GM21367 (cell line): ENCODE results near the gene TBL1XR1.

ENCODE experiments used
- ATAC-seq: cut with Tn5 transposase; IDR thresholded peaks from one replicate; pipeline ENCODE4 v1.9.1; 2021; ENCODE audit not compliant: unreplicated experiment

TBL1XR1 gene

GRCh38 chr3:177197041-177197726 is at the start of gene TBL1XR1:
TSS of gene TBL1XR1 (minus strand) at chr3:177197482. CDS start at chr3:177064977, 132,505 bp downstream.
- peak; percentile 31 for ATAC-seq

GRCh38 chr3:177245250-177245649 is 48.0 kb upstream of the TBL1XR1 start:
- ATAC-seq, result no peak

DNA sequence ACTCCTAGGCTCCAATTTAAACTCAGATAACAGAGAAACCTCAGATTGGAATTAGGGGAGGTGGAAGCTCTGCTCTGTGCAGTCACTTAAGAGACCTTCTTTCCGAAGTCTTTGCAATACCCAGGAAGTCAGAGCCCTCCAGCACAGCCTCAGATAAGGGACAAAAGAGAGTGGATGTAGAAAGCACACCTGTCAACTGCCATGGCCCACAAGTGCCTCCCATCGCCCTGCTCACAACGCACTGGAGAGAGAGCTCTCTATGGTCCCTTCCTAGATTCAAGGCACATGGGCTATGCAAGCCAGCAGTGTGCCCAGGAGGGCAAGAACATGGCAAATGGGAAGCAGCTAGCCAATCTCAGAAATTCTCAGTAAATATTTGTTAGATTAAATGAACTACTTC is 47.3 kb upstream of the TBL1XR1 start:
- ATAC-seq, result no peak

DNA sequence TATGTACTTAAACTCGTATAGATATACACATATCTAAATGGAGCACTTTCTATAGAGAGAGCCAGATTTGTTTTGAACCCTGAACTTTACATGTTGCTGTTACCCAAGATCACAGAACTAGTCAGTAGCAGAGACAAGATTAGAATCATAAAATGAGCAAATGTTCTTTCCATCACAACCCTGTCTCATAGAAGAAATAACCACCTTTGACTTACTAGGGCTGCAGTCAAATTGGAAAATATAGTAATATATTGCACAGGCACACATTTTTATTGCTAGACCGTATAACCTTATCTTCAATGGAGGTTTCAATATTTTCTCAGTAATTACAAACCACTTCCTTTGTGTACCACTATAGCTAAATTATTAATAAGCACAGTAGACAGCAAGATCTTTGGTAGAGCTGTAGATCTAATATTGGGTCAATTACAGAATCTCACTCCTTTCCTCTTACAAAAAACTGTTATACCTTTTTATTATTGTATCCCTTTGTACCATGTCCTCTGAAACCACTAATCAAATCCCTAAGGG is 41.5 kb upstream of the TBL1XR1 start:
- no peak for ATAC-seq

GRCh38 chr3:177237206-177237605 is 39.9 kb upstream of the TBL1XR1 start:
- no peak for ATAC-seq

- ATAC-seq, result no peak
Observed at GRCh38 chr3:177236704-177237103, 39.4 kb upstream of the TBL1XR1 start.

DNA sequence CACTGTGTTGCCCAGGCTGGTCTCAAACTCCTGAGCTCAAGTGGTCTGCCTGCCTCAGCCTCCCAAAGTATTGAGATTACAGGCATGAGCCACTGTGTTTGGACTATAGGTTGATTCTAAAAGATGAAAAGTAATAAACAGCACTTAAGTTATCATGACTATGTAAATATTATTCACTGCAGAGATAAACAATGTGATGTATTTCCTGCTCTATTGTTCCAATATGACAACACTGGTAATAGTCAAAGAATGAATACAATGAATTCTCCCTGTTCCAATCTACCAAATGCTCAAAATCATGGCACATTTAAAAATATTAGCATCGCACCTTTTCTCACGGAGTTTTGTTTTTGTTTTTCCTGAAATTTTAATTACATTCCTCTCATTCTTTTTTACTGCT is 36.8 kb upstream of the TBL1XR1 start:
- ATAC-seq, result no peak

DNA sequence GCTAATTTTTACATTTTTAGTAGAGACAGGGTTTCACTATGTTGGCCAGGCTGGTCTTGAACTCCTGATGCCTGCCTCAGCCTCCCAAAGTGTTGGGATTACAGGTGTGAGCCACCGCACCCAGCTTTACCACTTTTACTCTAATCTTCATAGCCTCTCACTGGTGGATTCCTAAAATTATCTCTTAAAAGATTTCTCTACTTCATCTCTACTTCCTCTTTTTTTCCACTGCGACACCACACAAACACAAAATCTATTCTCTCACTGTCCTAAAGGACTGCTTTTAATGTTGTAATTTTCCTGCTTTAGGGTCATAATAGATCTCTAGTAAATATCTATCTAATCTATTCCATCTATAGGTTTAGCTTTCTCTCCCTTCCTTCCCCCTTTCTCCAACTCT is 34.0 kb upstream of the TBL1XR1 start:
- no peak for ATAC-seq

- ATAC-seq, result no peak
Observed at GRCh38 chr3:177230641-177231040, 33.4 kb upstream of the TBL1XR1 start.

DNA sequence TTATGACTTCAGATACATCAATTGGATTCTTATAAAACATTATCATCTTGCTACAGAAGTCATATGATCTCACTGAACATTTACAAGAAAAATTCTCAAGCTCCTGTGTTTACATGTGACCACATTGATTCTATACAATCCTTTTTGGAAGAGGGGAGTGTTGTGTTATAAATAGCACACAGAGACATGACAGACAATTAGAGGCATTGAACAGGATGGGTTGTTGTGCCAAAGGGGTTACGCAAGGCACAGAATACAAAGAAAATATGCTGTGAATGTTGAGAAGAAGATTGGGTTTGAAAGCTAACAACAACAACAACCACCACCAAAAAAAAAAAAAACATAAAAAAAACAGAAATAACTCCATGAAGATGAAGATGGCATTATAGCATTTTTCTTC is 32.5 kb upstream of the TBL1XR1 start:
- no peak for ATAC-seq

DNA sequence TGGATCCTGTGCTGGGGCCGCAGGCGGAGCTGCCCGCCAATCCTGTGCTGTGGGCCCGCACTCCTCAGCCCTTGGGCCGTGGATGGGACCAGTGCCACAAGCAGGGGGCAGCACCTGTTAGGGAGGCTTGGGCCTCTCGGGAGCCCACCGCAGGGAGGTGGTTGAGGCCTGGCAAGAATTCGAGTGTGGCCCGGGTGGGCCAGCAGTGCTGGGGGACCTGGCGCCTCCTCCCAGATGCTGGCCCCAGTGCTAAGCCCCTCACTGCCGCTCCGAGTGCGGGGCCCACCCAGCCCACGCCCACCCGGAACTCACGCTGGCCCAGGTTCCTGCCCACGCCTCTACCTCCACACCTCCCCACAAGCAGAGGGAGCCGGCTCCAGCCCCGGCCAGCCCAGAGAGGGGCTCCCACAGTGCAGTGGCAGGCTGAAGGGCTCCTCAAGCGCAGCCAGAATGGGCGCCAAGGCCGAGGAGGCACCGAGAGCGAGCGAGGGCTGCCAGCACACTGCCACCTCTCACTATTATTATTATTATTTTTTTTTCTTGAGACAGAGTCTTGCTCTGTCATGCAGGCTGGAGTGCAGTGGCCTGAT is 31.4 kb upstream of the TBL1XR1 start:
- no peak for ATAC-seq

DNA sequence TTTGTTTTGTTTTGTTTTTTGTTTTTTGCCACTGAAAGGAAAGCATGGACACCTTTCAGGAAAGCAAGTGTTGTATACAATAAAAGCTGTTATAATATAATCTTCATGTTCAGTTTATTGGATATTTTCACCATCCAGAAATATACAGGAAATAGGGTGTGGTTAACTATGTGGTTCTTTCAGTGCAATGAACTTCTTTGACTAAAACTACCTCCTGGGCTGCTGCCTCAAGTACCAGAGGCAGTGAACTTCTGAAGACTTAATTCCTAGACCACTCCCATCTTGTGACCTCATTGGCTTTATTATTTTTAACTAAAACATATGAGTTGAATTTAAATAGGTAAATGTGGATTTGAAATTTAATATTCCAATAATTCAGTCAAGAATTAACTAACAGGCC is 27.1 kb upstream of the TBL1XR1 start:
- no peak for ATAC-seq

DNA sequence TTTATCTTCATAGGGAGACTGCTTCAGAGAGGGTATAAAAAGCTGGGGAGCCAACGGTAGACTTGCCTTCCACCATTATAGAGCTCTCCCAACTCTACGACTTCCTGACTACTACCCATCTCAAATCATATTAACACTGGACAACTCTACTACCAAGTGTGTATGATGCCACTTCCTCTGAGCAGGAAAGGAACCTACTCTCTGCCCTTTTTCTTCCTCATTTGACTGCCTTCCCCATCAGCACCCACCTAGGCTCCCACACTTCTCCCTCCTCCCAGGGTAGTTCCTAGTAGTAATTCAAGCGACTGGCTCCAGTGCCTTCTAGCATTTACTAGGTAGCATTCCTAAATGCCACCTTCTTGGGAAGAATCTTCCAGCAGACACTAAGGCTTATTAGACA is 24.5 kb upstream of the TBL1XR1 start:
- ATAC-seq, result no peak

- ATAC-seq, result no peak
Observed at GRCh38 chr3:177220136-177220974, 23.1 kb upstream of the TBL1XR1 start.

DNA sequence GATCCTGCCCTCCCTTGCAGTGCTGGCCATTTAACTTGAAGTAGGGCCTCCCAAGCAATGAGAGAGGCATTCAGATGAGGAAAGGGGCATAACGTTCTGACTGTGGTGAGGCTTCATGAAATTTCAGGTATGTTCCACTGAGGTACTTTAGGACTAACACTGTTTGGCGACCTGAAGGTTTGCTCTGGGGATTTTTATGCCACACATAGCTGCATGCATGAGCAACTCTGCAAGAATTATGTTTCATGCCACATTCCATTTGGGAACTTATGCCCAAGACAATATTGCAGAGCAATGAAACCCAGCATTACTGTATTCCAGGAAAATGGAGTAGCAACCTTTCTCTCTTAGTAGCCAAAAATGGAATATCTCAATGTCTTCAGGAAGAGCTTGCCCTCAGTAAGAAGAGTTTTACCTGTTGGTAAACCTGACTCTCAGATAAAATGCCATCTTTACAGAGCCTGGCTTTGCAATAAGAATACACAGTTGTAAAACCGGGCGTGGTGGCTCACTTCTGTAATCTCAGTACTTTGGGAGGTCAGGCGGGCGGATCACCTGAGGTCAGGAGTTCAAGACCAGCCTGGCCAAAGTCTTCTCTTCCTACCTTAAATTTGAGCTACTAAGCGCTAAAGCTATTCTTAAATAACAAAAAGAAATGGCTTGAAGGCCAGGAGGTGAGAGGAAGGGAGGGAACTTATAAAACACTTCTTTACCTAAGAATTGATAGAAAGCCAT is 16.7 kb upstream of the TBL1XR1 start:
- no peak for ATAC-seq

- ATAC-seq, result no peak
Observed at GRCh38 chr3:177212756-177213155, 15.5 kb upstream of the TBL1XR1 start.

DNA sequence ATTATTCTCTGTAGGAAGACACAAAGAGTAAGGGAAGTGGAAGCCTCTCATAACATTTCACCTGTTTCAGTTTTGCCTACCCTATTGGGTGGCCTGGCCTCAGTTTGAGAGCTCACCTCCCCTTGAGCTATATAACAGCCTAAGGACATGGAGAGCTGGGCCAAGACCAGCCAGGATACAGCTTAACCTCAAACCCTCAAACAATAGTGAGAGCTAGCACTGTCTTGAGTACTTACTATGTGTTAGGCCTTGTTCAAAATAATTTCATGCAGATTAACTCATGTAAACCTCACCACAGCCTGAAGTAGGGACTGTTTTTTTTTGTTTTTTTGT is 15.0 kb upstream of the TBL1XR1 start:
- ATAC-seq, result no peak

DNA sequence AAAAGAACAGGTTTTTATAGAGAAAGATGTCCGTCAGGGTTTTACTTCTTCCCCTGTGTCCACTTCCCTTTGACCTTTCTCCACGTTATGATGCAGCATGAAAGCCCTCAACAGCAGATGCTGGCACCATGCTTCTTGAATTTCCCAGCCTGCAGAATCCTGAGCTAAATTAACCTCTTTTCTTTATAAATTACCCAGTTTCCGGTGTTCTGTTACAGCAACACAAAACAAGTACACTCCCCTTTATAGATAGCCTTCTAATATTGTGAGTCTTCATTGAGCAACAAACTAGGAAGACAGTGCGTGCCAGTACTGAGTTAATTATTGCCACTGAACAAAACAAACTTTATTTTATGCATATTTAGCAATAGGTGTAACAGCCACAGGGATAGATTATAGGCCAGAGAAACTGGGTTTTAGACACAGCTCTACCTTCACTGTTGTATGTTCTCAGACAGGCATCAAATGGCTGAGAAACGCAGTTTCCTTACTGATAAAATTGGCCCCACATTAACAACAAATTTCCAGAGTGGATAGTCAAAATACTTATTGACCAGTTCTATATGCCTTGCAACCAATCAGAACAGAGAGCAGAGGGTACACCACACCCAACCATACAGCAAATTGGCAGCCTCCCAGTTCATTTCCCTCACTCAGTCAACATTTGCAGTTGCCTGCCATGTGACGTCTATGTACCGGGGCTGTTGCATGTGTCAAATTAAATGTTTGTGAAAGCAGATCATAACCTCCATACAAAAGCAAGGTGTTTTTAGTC is 14.4 kb upstream of the TBL1XR1 start:
- ATAC-seq, result no peak

GRCh38 chr3:177210744-177211502 is 13.6 kb upstream of the TBL1XR1 start:
- no peak for ATAC-seq

GRCh38 chr3:177209509-177209908 is 12.2 kb upstream of the TBL1XR1 start:
- no peak for ATAC-seq
